ENCODE results near the gene ZYG11A. TPM values are rescaled to one million over a fixed set of nuclear protein-coding genes. Genes with fewer than 3 reads are reported as not detected.
A peak's percentile ranks its signal among the peaks of the same experiment; 100 is the strongest.

The ZYG11A gene
- total and polyA plus RNA-seq, 7 donors: 0.13 TPM; not detected in 6

- WGBS, 3 donors: 82 to 93% (median 85%) methylated on average over 7 of the region's 7 CpGs
Measured at GRCh38 chr1:52919051-52919722, 76.6 kb downstream of the ZYG11A start.

GRCh38 chr1:52919723-52920483, 77.3 kb downstream of the ZYG11A start:
- H3K27me3 ChIP-seq (ENCODE audit: insufficient read depth in 3 of 3, low read length in 2 of 3): no peaks in the 10 kb centered on the region
- H3K9me3 ChIP-seq: no peaks in the 10 kb centered on the region
- no peak for ATAC-seq
- H3K4me3 ChIP-seq: no peak overlapping the region
- peak overlapping the region; percentile 89 for H3K27ac ChIP-seq
- no peak for DNase-seq
- intact Hi-C loops (cut with DNase I): loop anchor here in 1 of 2 donors (10.0 kb wide), 2 partner anchors 75 to 195 kb away; partner anchors contain the start of genes ZYG11A and ZYG11B
- 85 to 95% (median 85%) methylated on average over 10 of the region's 10 CpGs for WGBS, 3 donors
- TF ChIP-seq CTCF (IDR thresholded peaks at IDR 0.05): no peak
- no peaks in the 10 kb centered on the region for H3K36me3 ChIP-seq (ENCODE audit: insufficient read depth in 1 of 2, low read depth in 1 of 2)
- peaks cover 24% of the 10 kb centered on the region for H3K4me1 ChIP-seq

More at GRCh38 chr1:52919051-52919722, 76.6 kb downstream of the ZYG11A start:
- no peak overlapping the region for H3K4me3 ChIP-seq
- no peak for ATAC-seq
- H3K9me3 ChIP-seq: no peaks in the 10 kb centered on the region
- peaks cover 24% of the 10 kb centered on the region for H3K4me1 ChIP-seq
- no peak for DNase-seq
- H3K36me3 ChIP-seq (ENCODE audit: insufficient read depth in 1 of 2, low read depth in 1 of 2): no peaks in the 10 kb centered on the region
- H3K27ac ChIP-seq: peak overlapping the region; percentile 39
- H3K27me3 ChIP-seq (ENCODE audit: insufficient read depth in 3 of 3, low read length in 2 of 3): no peaks in the 10 kb centered on the region
- intact Hi-C loops (cut with DNase I): no loop called here
- no peak for TF ChIP-seq CTCF (IDR thresholded peaks at IDR 0.05)

- ATAC-seq (peak; percentile 64 to 77 (median 72)), DNase-seq (peak; percentile 35 to 66)
- Histone ChIP-seq H3K36me3 (ENCODE audit: insufficient read depth in 1 of 2, low read depth in 1 of 2) (no peaks in the 10 kb centered on the region), H3K4me1 (peaks cover 20% of the 10 kb centered on the region), H3K27me3 (ENCODE audit: insufficient read depth in 3 of 3, low read length in 2 of 3) (no peaks in the 10 kb centered on the region), H3K4me3 (peak overlapping the region; percentile 91), H3K9me3 (no peaks in the 10 kb centered on the region), H3K27ac (peak overlapping the region; percentile 89)
- no peak for TF ChIP-seq CTCF (IDR thresholded peaks at IDR 0.05)
- intact Hi-C loops (cut with DNase I): loop anchor here in 1 of 2 donors (10.0 kb wide), 2 partner anchors 76 to 196 kb away; partner anchors contain the start of genes ZYG11A and ZYG11B
- 9 to 14% (median 12%) methylated on average over 31 to 35 of the region's 35 CpGs for WGBS, 3 donors
Measured at GRCh38 chr1:52920791-52921291, 78.3 kb downstream of the ZYG11A start.

GRCh38 chr1:52925571-52926005, 83.0 kb downstream of the ZYG11A start:
- intact Hi-C loops (cut with DNase I): loop anchor here in 1 of 2 donors (10.0 kb wide), 2 partner anchors 81 to 201 kb away; partner anchors contain the start of genes ZYG11A and ZYG11B
- H3K4me3 ChIP-seq: peak overlapping the region; percentile 78
- H3K4me1 ChIP-seq: peaks cover under 1% of the 10 kb centered on the region
- no peaks in the 10 kb centered on the region for H3K27me3 ChIP-seq (ENCODE audit: insufficient read depth in 3 of 3, low read length in 2 of 3)
- H3K27ac ChIP-seq: peak overlapping the region; percentile 86
- no peak for TF ChIP-seq CTCF (IDR thresholded peaks at IDR 0.05)
- ATAC-seq (peak in 1 of 4 donors; percentile 21), DNase-seq (no peak)
- WGBS, 3 donors: 13 to 23% (median 15%) methylated on average over 5 of the region's 5 CpGs
- no peaks in the 10 kb centered on the region for H3K36me3 ChIP-seq (ENCODE audit: insufficient read depth in 1 of 2, low read depth in 1 of 2)
- H3K9me3 ChIP-seq: no peaks in the 10 kb centered on the region

Measured in psoas muscle (tissue), 8 donors.